GM18868 (cell line): ENCODE measurements around the gene GAD1.

Experiments used
- ATAC-seq: cut with Tn5 transposase; IDR thresholded peaks from one replicate; pipeline ENCODE4 v1.9.1; 2021; ENCODE audit warnings: mild to moderate bottlenecking, moderate library complexity; ENCODE audit not compliant: unreplicated experiment

The GAD1 gene

GRCh38 chr2:170816504-170817092, at the start of gene GAD1:
Gene GAD1 (plus strand): TSS chr2:170816887. CDS start chr2:170818592, 1,705 bp downstream.
- ATAC-seq, result peak; percentile 48

- peak; percentile 59 for ATAC-seq
These were observed 46.6 kb upstream of the GAD1 start, which contains the start of gene ERICH2 for GRCh38 chr2:170770008-170770605. Gene ERICH2 (plus strand): TSS chr2:170770378. CDS start chr2:170770682, 304 bp downstream.

GRCh38 chr2:170770606-170771420, 45.9 kb upstream of the GAD1 start:
- ATAC-seq, result peak; percentile 83

GRCh38 chr2:170771421-170771937, 45.2 kb upstream of the GAD1 start:
- no peak for ATAC-seq

GRCh38 chr2:170772295-170772694, 44.4 kb upstream of the GAD1 start:
- no peak for ATAC-seq

GRCh38 chr2:170774074-170774473, 42.6 kb upstream of the GAD1 start:
- ATAC-seq, result no peak

- ATAC-seq, result no peak
These were observed 37.8 kb upstream of the GAD1 start for GRCh38 chr2:170778900-170779299.

GRCh38 chr2:170779304-170779703, 37.4 kb upstream of the GAD1 start:
- ATAC-seq, result no peak

GRCh38 chr2:170782673-170783072, 34.0 kb upstream of the GAD1 start:
- no peak for ATAC-seq

GRCh38 chr2:170783549-170783948, 33.1 kb upstream of the GAD1 start:
- ATAC-seq, result no peak

GRCh38 chr2:170798996-170799395, 17.7 kb upstream of the GAD1 start:
- ATAC-seq, result no peak

- ATAC-seq, result no peak
These were observed 10.1 kb upstream of the GAD1 start for GRCh38 chr2:170806548-170806947.

- no peak for ATAC-seq
These were observed 3.7 kb upstream of the GAD1 start for GRCh38 chr2:170812710-170813600.

GRCh38 chr2:170813611-170814532, 2.8 kb upstream of the GAD1 start:
- no peak for ATAC-seq

- no peak for ATAC-seq
These were observed 2.0 kb upstream of the GAD1 start for GRCh38 chr2:170814533-170815230.

- no peak for ATAC-seq
These were observed 1.4 kb upstream of the GAD1 start for GRCh38 chr2:170815311-170815710.

- peak; percentile 48 for ATAC-seq
These were observed 762 bp upstream of the GAD1 start for GRCh38 chr2:170815746-170816503.
